Stomach (tissue), 4 donors: ENCODE measurements around the gene CHST12.

Experiments
- CTCF ChIP-seq, 7 experiments: fragments of 450-650 bp in 4 of 7; fragments of 200-600 bp in 3 of 7; sonication (generic) in 3 of 7; IDR thresholded peaks; one replicate each; pipeline ENCODE4 v1.5.1; 2016 to 2019; ENCODE audit warnings: antibody characterized with exemption in 7 of 7, control low read depth in 2 of 7, mild to moderate bottlenecking in 1 of 7
- EP300 ChIP-seq: sonication (generic); formaldehyde crosslinking; IDR thresholded peaks from one replicate; pipeline ENCODE4 v1.6.1; 2017; ENCODE audit warnings: antibody characterized with exemption
- POLR2AphosphoS5 ChIP-seq, 3 donors: sonication (generic); formaldehyde crosslinking; IDR thresholded peaks; one replicate each; pipeline ENCODE4 v1.6.1; 2016; ENCODE audit warnings: antibody characterized with exemption in 3 of 3

GRCh38 chr7:2398506-2398905, 4.9 kb upstream of the CHST12 start:
- TF ChIP-seq POLR2AphosphoS5 (IDR thresholded peaks at IDR 0.05) (no peak), CTCF (IDR thresholded peaks at IDR 0.05) (no peak), EP300 (no peak)
